HG03045 (cell line): ENCODE results near the gene STEAP2.
"Not testable (repeated sequence)": the region's sequence is repeated elsewhere in the genome, so short reads cannot be mapped to it uniquely, and the experiment has no call there.

ENCODE experiments used
- ATAC-seq: cut with Tn5 transposase; IDR thresholded peaks from one replicate; pipeline ENCODE4 v1.9.1; 2021; ENCODE audit warnings: mild to moderate bottlenecking, moderate library complexity; ENCODE audit not compliant: unreplicated experiment

The STEAP2 gene

GRCh38 chr7:90232430-90232829 lies 20.9 kb downstream of the STEAP2 start:
- ATAC-seq, result no peak

GRCh38 chr7:90233569-90233968 lies 22.0 kb downstream of the STEAP2 start:
- no peak for ATAC-seq

- ATAC-seq, result no peak
These were observed 25.3 kb downstream of the STEAP2 start for GRCh38 chr7:90236721-90237289.

GRCh38 chr7:90238022-90238421 lies 26.5 kb downstream of the STEAP2 start:
- ATAC-seq, result no peak

- no peak for ATAC-seq
These were observed 27.0 kb downstream of the STEAP2 start for GRCh38 chr7:90238583-90238982.

- no peak for ATAC-seq
These were observed 27.5 kb downstream of the STEAP2 start for GRCh38 chr7:90239050-90239449.

GRCh38 chr7:90239625-90240228 lies 28.2 kb downstream of the STEAP2 start:
- ATAC-seq, result no peak

GRCh38 chr7:90242369-90243168 lies 31.0 kb downstream of the STEAP2 start:
- ATAC-seq, result peak; percentile 66

GRCh38 chr7:90243556-90243955 lies 32.0 kb downstream of the STEAP2 start:
- no peak for ATAC-seq

GRCh38 chr7:90244565-90244908 lies 33.0 kb downstream of the STEAP2 start:
- no peak for ATAC-seq

- peak; percentile 83 for ATAC-seq
These were observed 33.6 kb downstream of the STEAP2 start, which contains the start of gene CFAP69 for GRCh38 chr7:90244909-90245851. Gene CFAP69 (plus strand): TSS chr7:90245174. CDS start chr7:90245425, 251 bp downstream.

GRCh38 chr7:90246171-90246570 lies 34.6 kb downstream of the STEAP2 start:
- no peak for ATAC-seq

GRCh38 chr7:90248706-90249105 lies 37.2 kb downstream of the STEAP2 start:
- ATAC-seq, result no peak

- ATAC-seq, result no peak
These were observed 39.2 kb downstream of the STEAP2 start for GRCh38 chr7:90250601-90251303.

GRCh38 chr7:90251304-90251635 lies 39.7 kb downstream of the STEAP2 start:
- ATAC-seq, result no peak

- ATAC-seq, result not testable (repeated sequence)
These were observed 44.5 kb downstream of the STEAP2 start for GRCh38 chr7:90256011-90256410.

GRCh38 chr7:90256778-90257177 lies 45.2 kb downstream of the STEAP2 start:
- ATAC-seq, result no peak

GRCh38 chr7:90261441-90261840 lies 49.9 kb downstream of the STEAP2 start:
- ATAC-seq, result no peak

- ATAC-seq, result no peak
These were observed 50.9 kb downstream of the STEAP2 start for GRCh38 chr7:90262438-90262837.

- ATAC-seq, result no peak
These were observed 55.3 kb downstream of the STEAP2 start for GRCh38 chr7:90266808-90267207.
